Measurements from ENCODE around the gene ZSCAN12.
A peak's percentile ranks its signal among the peaks of the same experiment; 100 is the strongest.

- TF ChIP-seq CTCF (IDR thresholded peaks at IDR 0.05): peak in 11 of 12 donors; percentile 11 to 43 (median 26)
- TF ChIP-seq POLR2A (IDR thresholded peaks at IDR 0.05): peak in 1 of 2 donors; percentile 13
Measured at GRCh38 chr6:28383235-28384142, 16.1 kb downstream of the ZSCAN12 start.
